GM12873 (cell line): Measurements from ENCODE around the gene PSMB5.

Source experiments
- TF ChIP-seq, protein P1 (sequence below): IDR thresholded peaks from 2 replicates; pipeline ENCODE4 v1.5.1; 2012; ENCODE audit warnings: low read depth, mild to moderate bottlenecking, moderate library complexity, low read length, control low read depth; ENCODE audit not compliant: insufficient read depth; ENCODE audit errors: missing control alignments

The PSMB5 gene

DNA sequence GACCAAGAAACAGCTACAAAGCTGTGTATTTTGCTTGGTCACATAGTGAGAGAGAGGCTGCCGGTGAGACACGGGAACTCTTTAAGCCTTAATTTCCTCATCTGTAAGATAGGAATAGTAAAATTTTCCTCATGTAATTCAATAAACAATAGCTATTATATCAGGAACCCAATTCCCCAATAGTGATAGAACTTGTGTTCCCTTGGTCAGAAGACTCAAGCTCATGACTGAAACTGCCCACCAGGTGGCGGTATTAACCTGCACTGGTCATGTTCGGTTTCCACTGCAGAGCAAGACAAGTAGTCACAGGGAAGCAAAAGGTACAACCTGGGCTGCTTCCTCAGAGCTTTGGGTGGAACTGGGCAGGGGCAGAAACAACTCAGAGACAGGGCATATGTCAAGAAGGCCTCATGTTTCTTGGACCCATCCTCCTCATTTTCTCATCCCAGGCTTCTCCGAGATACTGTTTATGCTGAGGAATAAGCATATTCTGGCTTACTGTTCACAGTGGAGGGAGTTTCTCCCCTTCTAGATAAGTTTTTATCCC lies 48.1 kb downstream of the PSMB5 start:
- TF ChIP-seq, protein P1, sequence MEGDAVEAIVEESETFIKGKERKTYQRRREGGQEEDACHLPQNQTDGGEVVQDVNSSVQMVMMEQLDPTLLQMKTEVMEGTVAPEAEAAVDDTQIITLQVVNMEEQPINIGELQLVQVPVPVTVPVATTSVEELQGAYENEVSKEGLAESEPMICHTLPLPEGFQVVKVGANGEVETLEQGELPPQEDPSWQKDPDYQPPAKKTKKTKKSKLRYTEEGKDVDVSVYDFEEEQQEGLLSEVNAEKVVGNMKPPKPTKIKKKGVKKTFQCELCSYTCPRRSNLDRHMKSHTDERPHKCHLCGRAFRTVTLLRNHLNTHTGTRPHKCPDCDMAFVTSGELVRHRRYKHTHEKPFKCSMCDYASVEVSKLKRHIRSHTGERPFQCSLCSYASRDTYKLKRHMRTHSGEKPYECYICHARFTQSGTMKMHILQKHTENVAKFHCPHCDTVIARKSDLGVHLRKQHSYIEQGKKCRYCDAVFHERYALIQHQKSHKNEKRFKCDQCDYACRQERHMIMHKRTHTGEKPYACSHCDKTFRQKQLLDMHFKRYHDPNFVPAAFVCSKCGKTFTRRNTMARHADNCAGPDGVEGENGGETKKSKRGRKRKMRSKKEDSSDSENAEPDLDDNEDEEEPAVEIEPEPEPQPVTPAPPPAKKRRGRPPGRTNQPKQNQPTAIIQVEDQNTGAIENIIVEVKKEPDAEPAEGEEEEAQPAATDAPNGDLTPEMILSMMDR: peak; percentile 92

DNA sequence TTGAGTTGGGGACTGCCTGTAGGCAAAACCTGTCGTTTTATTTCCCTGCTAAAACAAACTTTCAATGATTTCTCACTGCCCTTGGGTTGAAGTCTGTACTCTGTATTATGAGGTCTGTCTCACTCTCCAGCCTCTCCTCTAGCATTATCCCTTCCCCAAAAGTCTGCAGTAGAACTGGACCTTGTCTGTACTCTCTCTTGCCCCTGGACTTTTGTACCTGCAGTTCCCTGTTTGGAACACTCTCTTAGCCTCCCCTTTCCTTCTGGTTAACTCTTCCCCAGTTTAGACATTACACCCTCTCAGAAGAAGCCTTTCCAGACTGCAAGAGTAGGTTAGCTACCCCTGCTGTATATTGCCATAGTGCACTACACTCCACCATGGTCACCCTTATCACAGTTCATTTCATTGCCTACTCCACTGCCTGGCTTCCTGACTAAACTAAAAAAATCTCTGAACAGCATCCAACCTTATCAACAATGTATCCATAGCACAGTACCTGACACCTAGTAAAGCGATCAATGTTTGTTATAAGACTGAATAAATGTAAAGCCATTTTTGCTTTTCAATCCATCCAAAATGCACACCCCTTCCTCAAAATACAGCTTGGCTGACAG lies 48.7 kb downstream of the PSMB5 start:
- TF ChIP-seq, protein P1: no peak

DNA sequence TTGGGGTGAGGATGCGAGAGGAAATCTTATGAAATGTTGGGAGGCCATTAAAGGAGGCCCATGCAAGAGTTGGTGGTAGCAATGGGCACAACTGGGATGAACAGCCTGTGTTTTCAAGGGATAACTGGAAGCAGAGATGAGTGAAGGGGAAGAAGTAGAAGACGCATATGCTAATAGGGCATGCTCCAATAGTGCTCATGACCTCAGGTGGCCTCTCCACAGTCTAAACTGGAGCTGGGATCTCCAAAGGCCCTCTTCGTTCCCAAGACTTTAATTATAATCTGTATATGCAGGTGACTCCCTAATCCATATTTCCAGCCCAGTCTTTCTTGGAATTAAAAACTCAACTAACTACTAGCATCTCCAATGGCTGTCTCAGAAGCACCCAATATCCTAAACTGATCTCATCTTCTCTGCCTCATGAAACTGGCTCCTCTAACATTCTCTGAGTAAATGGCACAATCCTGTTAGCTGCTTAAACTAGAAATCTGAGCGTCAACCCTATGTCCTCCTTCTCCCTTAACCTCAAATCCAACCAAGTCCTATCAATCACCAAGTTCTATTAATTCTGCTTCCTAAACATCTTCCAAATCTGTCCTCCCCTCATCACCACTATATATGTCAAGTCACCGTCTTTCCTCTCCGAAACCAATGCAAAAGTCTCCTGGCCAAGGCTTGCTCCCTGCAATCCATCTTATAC lies 49.6 kb downstream of the PSMB5 start:
- TF ChIP-seq, protein P1: no peak

- TF ChIP-seq, protein P1: no peak
Measured at GRCh38 chr14:22982477-22983245, 52.0 kb downstream of the PSMB5 start, which contains the start of gene AJUBA. AJUBA (minus strand) TSS chr14:22982551; CDS start chr14:22982266, 285 bp downstream.

GRCh38 chr14:22981876-22982476 lies 52.7 kb downstream of the PSMB5 start:
- TF ChIP-seq, protein P1: no peak

DNA sequence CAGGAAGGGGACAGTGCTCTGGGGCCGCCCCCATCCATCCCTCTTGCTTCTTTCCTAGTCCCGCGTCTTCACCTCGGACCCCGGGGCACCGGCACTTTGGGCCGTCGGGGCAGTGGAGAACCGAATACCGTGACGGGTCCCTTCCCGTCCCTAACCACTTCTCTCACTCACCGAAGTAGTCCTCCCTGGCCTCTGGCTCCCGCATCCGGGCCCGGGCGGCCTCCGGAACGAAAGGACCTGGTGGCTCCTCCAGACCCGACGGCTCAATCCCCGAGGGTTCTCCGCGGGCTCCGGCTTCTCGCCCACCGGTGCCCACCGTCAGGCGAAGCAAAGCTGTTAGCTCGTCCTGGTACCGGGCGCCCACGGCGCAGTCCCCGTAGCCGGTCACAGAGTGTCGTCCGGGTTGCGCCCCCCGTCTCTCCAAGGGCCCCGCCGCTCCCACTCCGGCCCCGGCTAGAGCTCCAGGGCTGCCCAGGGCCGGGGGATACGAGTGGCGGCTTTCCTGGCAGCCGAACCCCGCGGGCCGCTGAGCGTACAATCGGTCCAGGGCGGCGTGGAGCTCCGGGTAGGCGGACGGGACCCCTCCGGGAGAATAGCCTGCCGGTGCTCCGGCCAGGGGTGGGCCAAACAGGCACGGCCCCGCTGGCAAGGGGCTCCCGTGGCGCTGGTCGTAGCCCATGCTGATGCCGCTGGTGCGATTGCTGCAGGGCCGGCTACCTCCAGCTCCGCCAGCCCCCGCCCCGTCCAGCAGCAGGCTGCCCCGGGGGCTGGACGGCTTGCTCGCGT lies 53.4 kb downstream of the PSMB5 start:
- TF ChIP-seq, protein P1: no peak
